ENCODE results near the gene DLGAP5. TPM values are rescaled to one million over a fixed set of nuclear protein-coding genes. Genes with fewer than 3 reads are reported as not detected.

DLGAP5 gene
- total RNA-seq, 2 experiments from 2014 or later = 75.4 to 84.0 TPM

DNA sequence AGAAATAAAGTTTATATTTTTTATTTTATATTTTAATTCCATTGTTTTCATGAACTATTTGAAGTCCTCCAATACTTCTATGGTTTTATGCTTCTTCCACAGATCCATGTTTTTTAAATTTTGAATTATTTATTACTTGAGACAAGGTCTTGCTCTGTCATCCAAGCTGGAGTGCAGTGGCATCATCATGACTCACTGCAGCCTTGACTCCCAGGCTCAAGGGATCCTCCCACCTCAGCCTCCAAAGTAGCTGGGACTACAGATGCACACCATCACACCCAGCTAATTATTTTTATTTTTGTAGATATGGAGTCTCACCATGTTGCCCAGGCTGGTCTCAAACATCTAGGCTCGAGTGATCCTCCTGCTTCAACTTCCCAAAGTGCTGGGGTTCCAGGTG lies 28.8 kb upstream of the DLGAP5 start:
- no peak overlapping the region for H3K27ac Mint-ChIP-seq
- ChIA-PET POLR2A (no interaction called here), CTCF (no interaction called here)
- ATAC-seq = no peak
- no peak overlapping the region for H3K4me3 Mint-ChIP-seq
- TF ChIP-seq, protein P1, sequence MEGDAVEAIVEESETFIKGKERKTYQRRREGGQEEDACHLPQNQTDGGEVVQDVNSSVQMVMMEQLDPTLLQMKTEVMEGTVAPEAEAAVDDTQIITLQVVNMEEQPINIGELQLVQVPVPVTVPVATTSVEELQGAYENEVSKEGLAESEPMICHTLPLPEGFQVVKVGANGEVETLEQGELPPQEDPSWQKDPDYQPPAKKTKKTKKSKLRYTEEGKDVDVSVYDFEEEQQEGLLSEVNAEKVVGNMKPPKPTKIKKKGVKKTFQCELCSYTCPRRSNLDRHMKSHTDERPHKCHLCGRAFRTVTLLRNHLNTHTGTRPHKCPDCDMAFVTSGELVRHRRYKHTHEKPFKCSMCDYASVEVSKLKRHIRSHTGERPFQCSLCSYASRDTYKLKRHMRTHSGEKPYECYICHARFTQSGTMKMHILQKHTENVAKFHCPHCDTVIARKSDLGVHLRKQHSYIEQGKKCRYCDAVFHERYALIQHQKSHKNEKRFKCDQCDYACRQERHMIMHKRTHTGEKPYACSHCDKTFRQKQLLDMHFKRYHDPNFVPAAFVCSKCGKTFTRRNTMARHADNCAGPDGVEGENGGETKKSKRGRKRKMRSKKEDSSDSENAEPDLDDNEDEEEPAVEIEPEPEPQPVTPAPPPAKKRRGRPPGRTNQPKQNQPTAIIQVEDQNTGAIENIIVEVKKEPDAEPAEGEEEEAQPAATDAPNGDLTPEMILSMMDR (IDR thresholded peaks at IDR 0.05) = no peak
- no peaks in the 10 kb centered on the region for H3K27me3 Mint-ChIP-seq
- H3K9me3 Mint-ChIP-seq = no peaks in the 10 kb centered on the region
- H3K4me1 Mint-ChIP-seq (ENCODE audit: low read depth) = peaks cover 2% of the 10 kb centered on the region
- DNase-seq = no peak
- intact Hi-C loops (cut with micrococcal nuclease) = no loop called here
- no peaks in the 10 kb centered on the region for H3K36me3 Mint-ChIP-seq (ENCODE audit: low read depth)

GRCh38 chr14:55212634-55213033 lies 21.2 kb upstream of the DLGAP5 start:
- ATAC-seq = no peak
- H3K27ac Mint-ChIP-seq = no peak overlapping the region
- POLR2A ChIA-PET = interaction anchor here (0.6 to 1.0 kb wide), 3 partner anchors 32 to 142 kb away, joined by 3 read pairs; no protein-coding TSS in a partner anchor
- H3K27me3 Mint-ChIP-seq = no peaks in the 10 kb centered on the region
- TF ChIP-seq, protein P1 (IDR thresholded peaks at IDR 0.05) = no peak
- DNase-seq = no peak
- no peaks in the 10 kb centered on the region for H3K36me3 Mint-ChIP-seq (ENCODE audit: low read depth)
- H3K4me3 Mint-ChIP-seq = no peak overlapping the region
- H3K9me3 Mint-ChIP-seq = no peaks in the 10 kb centered on the region
- H3K4me1 Mint-ChIP-seq (ENCODE audit: low read depth) = peaks cover 2% of the 10 kb centered on the region
- CTCF ChIA-PET = interaction anchor here (0.9 to 2.5 kb wide), 15 partner anchors 10 to 725 kb away, joined by 3 to 38 read pairs (median 3); partner anchors contain the start of genes ATG14 and MAPK1IP1L
- intact Hi-C loops (cut with micrococcal nuclease) = loop anchor here (2.0 kb wide), 1 partner anchor 218 kb away; no protein-coding TSS in a partner anchor

GRCh38 chr14:55207832-55208231 lies 16.4 kb upstream of the DLGAP5 start:
- Mint-ChIP-seq H3K4me3 (no peak overlapping the region), H3K27me3 (no peaks in the 10 kb centered on the region), H3K27ac (no peak overlapping the region), H3K9me3 (no peaks in the 10 kb centered on the region), H3K4me1 (ENCODE audit: low read depth) (no peaks in the 10 kb centered on the region), H3K36me3 (ENCODE audit: low read depth) (no peaks in the 10 kb centered on the region)
- TF ChIP-seq, protein P1 (IDR thresholded peaks at IDR 0.05) = no peak
- ChIA-PET CTCF (interaction anchor here (0.6 to 0.9 kb wide), 2 partner anchors 118 to 450 kb away, joined by 4 to 5 read pairs; no protein-coding TSS in a partner anchor), POLR2A (interaction anchor here (0.6 kb wide), 1 partner anchor 137 kb away, joined by 3 read pairs; no protein-coding TSS in a partner anchor)
- intact Hi-C loops (cut with micrococcal nuclease) = no loop called here
- ATAC-seq (no peak), DNase-seq (no peak)

DNA sequence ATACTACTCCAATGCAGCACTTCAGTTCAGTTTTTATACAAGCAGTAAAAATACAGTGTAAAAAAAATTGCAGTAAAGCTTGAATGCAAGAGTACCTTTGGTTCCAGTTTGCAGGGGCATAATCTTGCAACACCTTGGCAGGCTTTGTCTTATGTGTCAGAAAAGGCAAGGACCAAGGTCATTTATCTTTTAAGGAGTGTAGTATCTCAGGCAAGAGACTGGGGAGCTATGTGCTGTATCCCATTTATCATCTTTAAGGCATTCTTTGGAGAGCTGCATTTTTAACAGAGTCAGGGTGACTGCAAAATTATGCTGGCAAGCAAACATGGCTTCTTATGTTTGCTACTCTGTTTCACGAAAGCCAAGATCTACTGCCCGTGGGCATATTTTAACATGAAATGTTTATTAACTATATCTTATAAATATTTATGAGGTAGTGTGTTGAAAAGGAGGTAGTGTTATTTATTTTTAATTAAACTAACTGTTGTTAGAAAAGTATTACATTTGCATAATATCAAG lies 14.8 kb upstream of the DLGAP5 start:
- CTCF ChIA-PET = interaction anchor here (1.1 kb wide), 1 partner anchor 11 kb away, joined by 3 read pairs; no protein-coding TSS in a partner anchor
- Mint-ChIP-seq H3K27me3 (no peaks in the 10 kb centered on the region), H3K9me3 (no peaks in the 10 kb centered on the region), H3K36me3 (ENCODE audit: low read depth) (no peaks in the 10 kb centered on the region), H3K4me3 (no peak overlapping the region), H3K4me1 (ENCODE audit: low read depth) (no peaks in the 10 kb centered on the region), H3K27ac (no peak overlapping the region)
- TF ChIP-seq, protein P1 (IDR thresholded peaks at IDR 0.05) = no peak
- POLR2A ChIA-PET = no interaction called here
- intact Hi-C loops (cut with micrococcal nuclease) = no loop called here
- ATAC-seq (no peak), DNase-seq (no peak)

Measured in activated CD8-positive, alpha-beta T cell treated with anti-CD3 and anti-CD28 coated beads for 36 hours (primary cell).